A549 treated with DMSO at 1 μM for 4 hours (cell line): ENCODE measurements around the gene SERTAD3. TPM values are rescaled to one million over a fixed set of nuclear protein-coding genes. Genes with fewer than 3 reads are reported as not detected.

Experiments used
- total RNA-seq: library from RNA; stranded (reverse); fragments of 200-300 nt; extraction: Qiagen RNA extraction; gene quantifications from 5 replicates; pipeline ENCODE4 v1.2.3, GENCODE V29; 2022; ENCODE audit warnings: low read depth

SERTAD3 gene
- 37.5 to 49.9 TPM (median 42.3 TPM) in 5 replicates for total RNA-seq

GRCh38 chr19:40444000-40444824, at the start of gene SERTAD3:
Gene SERTAD3, minus strand, starts transcription at chr19:40444335. Its CDS starts 2,255 bp downstream, at chr19:40442080.

GRCh38 chr19:40466985-40467734, 23.0 kb upstream of the SERTAD3 start, which contains the start of gene SPTBN4:
Gene SPTBN4, plus strand, starts transcription at chr19:40467001. Its CDS starts 5,621 bp downstream, at chr19:40472622.

GRCh38 chr19:40465557-40466218, 21.6 kb upstream of the SERTAD3 start, which contains the start of gene BLVRB:
Gene BLVRB, minus strand, starts transcription at chr19:40465745. Its CDS starts 57 bp downstream, at chr19:40465688.

GRCh38 chr19:40425450-40426287, 18.5 kb downstream of the SERTAD3 start, which contains the start of gene SERTAD1:
Gene SERTAD1, minus strand, starts transcription at chr19:40425992. Its CDS starts 2,446 bp downstream, at chr19:40423546.

GRCh38 chr19:40413291-40413845, 30.8 kb downstream of the SERTAD3 start, which contains the start of gene PRX:
Gene PRX, minus strand, starts transcription at chr19:40413378. Its CDS starts 5,446 bp downstream, at chr19:40407932.

Other genes with a start within 250 kb of the SERTAD3 start
- gene TTC9B, start 226.0 kb downstream of the SERTAD3 start, total RNA-seq: 0.26 to 0.61 TPM (median 0.51 TPM) in 5 replicates
- gene CCNP, start 217.6 kb downstream of the SERTAD3 start, total RNA-seq: 0.22 to 0.39 TPM (median 0.30 TPM) in 5 replicates
- gene AKT2, start 159.0 kb downstream of the SERTAD3 start, total RNA-seq: 136 to 202 TPM (median 190 TPM) in 5 replicates
- gene C19orf47, start 95.9 kb downstream of the SERTAD3 start, total RNA-seq: 27.6 to 35.4 TPM (median 28.1 TPM) in 5 replicates
- gene PLD3, start 95.6 kb downstream of the SERTAD3 start, total RNA-seq: 240 to 285 TPM (median 257 TPM) in 5 replicates
- 0.19 to 0.31 TPM (median 0.26 TPM) in 5 replicates for gene HIPK4, start 54.2 kb downstream of the SERTAD3 start, total RNA-seq
- 1.4 to 1.9 TPM (median 1.5 TPM) in 5 replicates for gene PRX, start 31.0 kb downstream of the SERTAD3 start, total RNA-seq
- gene SERTAD1, start 18.3 kb downstream of the SERTAD3 start, total RNA-seq: 28.4 to 43.3 TPM (median 31.7 TPM) in 5 replicates
- gene BLVRB, start 21.4 kb upstream of the SERTAD3 start, total RNA-seq: 269 to 351 TPM (median 301 TPM) in 5 replicates
- 0.51 to 1.3 TPM (median 0.91 TPM) in 5 replicates for gene SPTBN4, start 22.7 kb upstream of the SERTAD3 start, total RNA-seq
- 121 to 152 TPM (median 134 TPM) in 5 replicates for gene SHKBP1, start 132.5 kb upstream of the SERTAD3 start, total RNA-seq
- 46.1 to 67.2 TPM (median 60.0 TPM) in 5 replicates for gene LTBP4, start 157.0 kb upstream of the SERTAD3 start, total RNA-seq
- 57.1 to 72.3 TPM (median 58.4 TPM) in 5 replicates for gene NUMBL, start 246.3 kb upstream of the SERTAD3 start, total RNA-seq